CD4-positive, alpha-beta T cell treated with Interleukin-6 for 4 hours (primary cell): ENCODE measurements around the gene ANKS6.
"Not testable (repeated sequence)": the region's sequence is repeated elsewhere in the genome, so short reads cannot be mapped to it uniquely, and the experiment has no call there.

ENCODE experiments used
- DNase-seq: peaks from one replicate; pipeline ENCODE4 v3.0.0-alpha.2; 2020; ENCODE audit warnings: mixed read lengths

The ANKS6 gene

GRCh38 chr9:98692392-98692791, 104.0 kb downstream of the ANKS6 start:
- DNase-seq, result no peak

GRCh38 chr9:98691890-98692289, 104.5 kb downstream of the ANKS6 start:
- DNase-seq, result no peak

- no peak for DNase-seq
These were observed 105.7 kb downstream of the ANKS6 start for GRCh38 chr9:98690686-98691085.

GRCh38 chr9:98688710-98689495, 107.5 kb downstream of the ANKS6 start:
- no peak for DNase-seq

- no peak for DNase-seq
These were observed 108.4 kb downstream of the ANKS6 start for GRCh38 chr9:98687911-98688310.

GRCh38 chr9:98686961-98687855, 109.1 kb downstream of the ANKS6 start:
- no peak for DNase-seq

GRCh38 chr9:98684816-98685215, 111.5 kb downstream of the ANKS6 start:
- DNase-seq, result not testable (repeated sequence)
